Stimulated activated CD8-positive, alpha-beta memory T cell treated with anti-CD3 and anti-CD28 coated beads, Interleukin-4, amount 100 ng/mL, for 48 hours (primary cell): ENCODE results near the gene FBXO5.
A peak's percentile ranks its signal among the peaks of the same experiment; 100 is the strongest.
"Not testable (repeated sequence)": the region's sequence is repeated elsewhere in the genome, so short reads cannot be mapped to it uniquely, and the experiment has no call there.

Source experiments
- DNase-seq: peaks from one replicate; pipeline ENCODE4 v3.0.0-alpha.2; 2020

FBXO5 gene

GRCh38 chr6:152986978-152987377 is 4.1 kb upstream of the FBXO5 start:
- DNase-seq = no peak

- DNase-seq = not testable (repeated sequence)
Measured at GRCh38 chr6:152985300-152985699, 2.5 kb upstream of the FBXO5 start.

- no peak for DNase-seq
Measured at GRCh38 chr6:152984513-152984872, 1.7 kb upstream of the FBXO5 start.

- DNase-seq = peak; percentile 96
Measured at GRCh38 chr6:152983637-152984512, 1.0 kb upstream of the FBXO5 start.

GRCh38 chr6:152981989-152982903 is 595 bp downstream of the FBXO5 start:
- peak; percentile 54 for DNase-seq

GRCh38 chr6:152981219-152981618 is 1.6 kb downstream of the FBXO5 start:
- DNase-seq = no peak

GRCh38 chr6:152980656-152981055 is 2.2 kb downstream of the FBXO5 start:
- no peak for DNase-seq

GRCh38 chr6:152979116-152979515 is 3.7 kb downstream of the FBXO5 start:
- DNase-seq = no peak

- DNase-seq = no peak
Measured at GRCh38 chr6:152978058-152978457, 4.8 kb downstream of the FBXO5 start.

GRCh38 chr6:152977556-152977955 is 5.3 kb downstream of the FBXO5 start:
- no peak for DNase-seq

- no peak for DNase-seq
Measured at GRCh38 chr6:152976749-152977148, 6.1 kb downstream of the FBXO5 start.

- no peak for DNase-seq
Measured at GRCh38 chr6:152975204-152975915, 7.5 kb downstream of the FBXO5 start.

GRCh38 chr6:152973916-152974315 is 8.9 kb downstream of the FBXO5 start:
- DNase-seq = no peak

GRCh38 chr6:152969688-152970418 is 13.0 kb downstream of the FBXO5 start:
- no peak for DNase-seq

GRCh38 chr6:152966168-152966894 is 16.5 kb downstream of the FBXO5 start:
- DNase-seq = not testable (repeated sequence)

- DNase-seq = no peak
Measured at GRCh38 chr6:152959333-152959732, 23.5 kb downstream of the FBXO5 start.

GRCh38 chr6:152957796-152958195 is 25.0 kb downstream of the FBXO5 start:
- no peak for DNase-seq

GRCh38 chr6:152954443-152954842 is 28.4 kb downstream of the FBXO5 start:
- no peak for DNase-seq

GRCh38 chr6:152952866-152953509 is 29.9 kb downstream of the FBXO5 start:
- DNase-seq = no peak

GRCh38 chr6:152952045-152952444 is 30.8 kb downstream of the FBXO5 start:
- no peak for DNase-seq

- DNase-seq = no peak
Measured at GRCh38 chr6:152950240-152950639, 32.6 kb downstream of the FBXO5 start.
